HCT116 (cell line): Measurements from ENCODE around the gene ADARB2. TPM values are rescaled to one million over a fixed set of nuclear protein-coding genes. Genes with fewer than 3 reads are reported as not detected.
"Not testable (repeated sequence)": the region's sequence is repeated elsewhere in the genome, so short reads cannot be mapped to it uniquely, and the experiment has no call there.

Experiments used
- ATAC-seq: fragments of 200-7000 bp; cut with Tn5 transposase; 2 replicates; pipeline ENCODE4 v1.9.1; 2020; ENCODE audit warnings: mild to moderate bottlenecking, moderate library complexity
- BruUV-seq: library from RNA; stranded (reverse); fragments of 400-500 nt; replicated peaks from 2 replicates; lab custom pipeline; 2021; lab: Mats Ljungman, UMichigan
- CTCF ChIA-PET: fragments of 300-600 bp; sonication (Branson Sonifier 250); formaldehyde crosslinking; loops from one replicate; lab custom pipeline; 2021; ENCODE audit warnings: antibody characterized with exemption; lab: Charles Lee
- POLR2A ChIA-PET: fragments of 300-600, 350-600 bp; sonication (Branson Sonifier 250); formaldehyde crosslinking; loops from one replicate; lab custom pipeline; 2021; ENCODE audit warnings: antibody characterized with exemption; lab: Charles Lee
- RAD21 ChIA-PET, 2 experiments: fragments of 300-600 bp; sonication (Branson Sonifier 250); formaldehyde crosslinking; loops; one replicate each; lab custom pipeline; 2023; ENCODE audit warnings: low total read pairs in 2 of 2; ENCODE audit not compliant: uncharacterized antibody in 2 of 2, unreplicated experiment in 2 of 2, low non-redundant PET in 1 of 2; lab: Charles Lee
- DNase-seq: peaks from one replicate; pipeline ENCODE4 v3.0.0-alpha.2; 2010; ENCODE audit warnings: low read depth, low spot score
- H2AFZ ChIP-seq: fragments of 200-600 bp; shearing (Covaris generic), sonication (generic); 2 replicates; pipeline ENCODE4 v1.6.1; 2017; ENCODE audit warnings: low read depth, mixed run types, mixed read lengths, antibody characterized with exemption, low read length; ENCODE audit not compliant: poor library complexity, severe bottlenecking
- H3K27ac ChIP-seq: 2 replicates; pipeline ENCODE4 v1.5.1; 2012; ENCODE audit warnings: low read depth, low read length
- H3K27me3 ChIP-seq: fragments of 200-600 bp; sonication (generic); 2 replicates; pipeline ENCODE4 v1.6.1; 2016; ENCODE audit warnings: mixed run types, low read length, mixed read lengths; ENCODE audit not compliant: insufficient read depth
- H3K36me3 ChIP-seq, 2 experiments: fragments of 200-500 bp in 1 of 2; fragments of 200-600 bp in 1 of 2; sonication (Bioruptor generic) in 1 of 2; sonication (generic) in 1 of 2; 2 replicates each; pipeline versions ENCODE4 v1.5.1 to v1.6.1; 2014 to 2016; ENCODE audit warnings: low read length in 2 of 2, inconsistent platforms in 1 of 2, mixed read lengths in 1 of 2, mixed run types in 1 of 2; ENCODE audit not compliant: insufficient read depth in 2 of 2, control insufficient read depth in 1 of 2
- H3K4me1 ChIP-seq, 2 experiments: fragments of 200-600 bp in 1 of 2; sonication (generic) in 1 of 2; 2 replicates each; pipeline versions ENCODE4 v1.5.1 to v1.6.1; 2012 to 2017; ENCODE audit warnings: low read length in 2 of 2, inconsistent platforms in 1 of 2, mild to moderate bottlenecking in 1 of 2, mixed read lengths in 1 of 2, mixed run types in 1 of 2, moderate library complexity in 1 of 2; ENCODE audit not compliant: insufficient read depth in 2 of 2, control insufficient read depth in 1 of 2
- H3K4me2 ChIP-seq: fragments of 200-600 bp; sonication (generic); 2 replicates; pipeline ENCODE4 v1.6.1; 2017; ENCODE audit warnings: mixed run types, low read length, mixed read lengths
- H3K4me3 ChIP-seq, 2 experiments: fragments of 200-600 bp in 1 of 2; sonication (generic) in 1 of 2; replicated peaks in 1 of 2; 2 replicates each; pipeline ENCODE4 v1.5.1; 2011 to 2016; ENCODE audit warnings: low read length in 2 of 2, control low read depth in 1 of 2, low read depth in 1 of 2, mild to moderate bottlenecking in 1 of 2, mixed read lengths in 1 of 2, mixed run types in 1 of 2
- H3K79me2 ChIP-seq: fragments of 200-600 bp; sonication (generic); 2 replicates; pipeline ENCODE4 v1.6.1; 2017; ENCODE audit warnings: mild to moderate bottlenecking, mixed run types, low read length, moderate library complexity, mixed read lengths; ENCODE audit not compliant: insufficient read depth
- H3K9ac ChIP-seq: fragments of 200-600 bp; sonication (generic); 2 replicates; pipeline ENCODE4 v1.6.1; 2016; ENCODE audit warnings: low read length, mixed read lengths
- H3K9me2 ChIP-seq: fragments of 200-600 bp; sonication (generic), shearing (Covaris generic); 2 replicates; pipeline ENCODE4 v1.6.1; 2017; ENCODE audit warnings: mixed run types, mild to moderate bottlenecking, moderate library complexity; ENCODE audit not compliant: insufficient read depth
- H3K9me3 ChIP-seq, 2 experiments: fragments of 200-500 bp in 1 of 2; fragments of 200-600 bp in 1 of 2; sonication (Bioruptor generic) in 1 of 2; sonication (generic) in 1 of 2; 2 replicates each; pipeline ENCODE4 v1.6.1; 2014 to 2017; ENCODE audit warnings: low read length in 2 of 2, mixed read lengths in 2 of 2, inconsistent platforms in 1 of 2, low read depth in 1 of 2, mild to moderate bottlenecking in 1 of 2, mixed run types in 1 of 2, moderate library complexity in 1 of 2; ENCODE audit not compliant: control insufficient read depth in 1 of 2, insufficient read depth in 1 of 2
- H4K20me1 ChIP-seq: fragments of 200-600 bp; sonication (generic), shearing (Covaris generic); 2 replicates; pipeline ENCODE4 v1.6.1; 2017; ENCODE audit warnings: mixed run types, mild to moderate bottlenecking, moderate library complexity; ENCODE audit not compliant: insufficient read depth
- CEBPB ChIP-seq: IDR thresholded peaks from 2 replicates; pipeline ENCODE4 v1.6.1; 2012; ENCODE audit warnings: low read depth
- CTCF ChIP-seq, 3 experiments: fragments of 200-600 bp in 1 of 3; sonication (generic) in 1 of 3; IDR thresholded peaks in 2 of 3; conservative IDR thresholded peaks in 1 of 3; 2 replicates each; pipeline ENCODE4 v1.5.1; 2012 to 2017; ENCODE audit warnings: low read depth in 2 of 3, low read length in 2 of 3, antibody characterized with exemption in 1 of 3, borderline replicate concordance in 1 of 3, control low read depth in 1 of 3, mild to moderate bottlenecking in 1 of 3, mixed read lengths in 1 of 3, mixed run types in 1 of 3, moderate library complexity in 1 of 3; ENCODE audit not compliant: insufficient read depth in 1 of 3
- MAX ChIP-seq: IDR thresholded peaks from 2 replicates; pipeline ENCODE4 v1.6.1; 2012
- RAD21 ChIP-seq: IDR thresholded peaks from 2 replicates; pipeline ENCODE4 v1.6.1; 2012; ENCODE audit warnings: low read depth, mild to moderate bottlenecking
- SRF ChIP-seq: IDR thresholded peaks from 2 replicates; pipeline ENCODE4 v1.6.1; 2012; ENCODE audit warnings: low read depth
- ZNF274 ChIP-seq: fragments of 200-500 bp; sonication (Bioruptor generic); IDR thresholded peaks from 2 replicates; pipeline ENCODE4 v1.6.1; 2014; ENCODE audit warnings: mild to moderate bottlenecking, low read depth, low read length, inconsistent platforms
- intact Hi-C: fragments of 100-400 bp; cut with micrococcal nuclease; formaldehyde crosslinking; loops from 2 replicates; pipeline ENCODE4 v1.10.0; 2022
- total RNA-seq: library from RNA; stranded (reverse); gene quantifications from one replicate; pipeline ENCODE4 v1.2.1, GENCODE V29; 2021; ENCODE audit not compliant: unreplicated experiment
- TF ChIP-seq, protein P1 (sequence below): IDR thresholded peaks from 2 replicates; pipeline ENCODE4 v1.6.1; 2012

The ADARB2 gene
- total RNA-seq, 1 experiment from 2014 or later: not detected

DNA sequence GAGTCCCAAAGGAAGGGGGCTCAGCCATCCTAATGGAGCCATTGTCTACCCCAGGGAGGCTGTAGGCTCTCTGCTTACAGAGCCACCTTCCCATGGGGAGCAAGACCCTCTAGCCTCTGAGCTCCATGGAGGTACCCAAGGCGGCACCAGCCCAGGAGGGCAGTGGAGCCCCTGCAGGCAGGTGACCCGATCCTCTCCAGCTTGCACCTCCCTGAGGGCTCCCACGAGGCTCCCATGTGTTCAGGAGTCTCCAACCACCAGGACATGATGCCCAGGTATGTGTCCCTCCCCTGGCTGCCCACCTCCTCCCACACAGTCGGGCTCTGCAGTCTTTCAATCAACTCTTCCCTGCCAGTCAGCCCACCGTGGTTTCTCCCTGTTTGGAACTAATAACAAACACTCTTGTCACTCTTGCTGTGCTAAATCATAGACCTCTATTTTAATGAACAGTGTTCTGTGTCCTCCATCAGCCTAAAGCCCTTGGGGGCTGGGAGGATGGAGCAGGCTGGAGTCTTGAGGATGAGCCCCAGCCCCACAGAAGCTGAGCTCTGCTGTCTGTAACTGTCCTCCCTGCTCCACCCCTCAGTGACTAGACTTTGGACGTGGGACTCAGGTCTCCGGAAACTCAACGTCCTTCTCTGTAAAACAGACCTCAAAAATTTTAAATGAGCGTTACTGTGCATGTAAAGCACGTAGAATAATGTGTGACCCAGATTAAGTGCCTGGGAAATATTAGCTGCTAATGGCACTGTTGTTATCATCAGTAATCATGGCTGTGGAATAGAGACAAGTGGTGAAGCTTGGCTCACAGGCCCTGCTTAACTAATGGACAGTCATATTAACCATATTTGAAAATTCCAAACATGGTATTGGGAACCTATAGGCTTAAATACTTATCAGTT, 382.3 kb downstream of the ADARB2 start (continued):
- TF ChIP-seq CTCF (IDR thresholded peaks at IDR 0.05 in 2 of 3, conservative IDR thresholded peaks at IDR 0.05 in 1 of 3; ENCODE audit: borderline replicate concordance in 1 of 3, insufficient read depth in 1 of 3, low read depth in 2 of 3, low read length in 2 of 3) (no peak), ZNF274 (no peak), SRF (no peak), CEBPB (no peak), RAD21 (no peak), MAX (no peak)
- TF ChIP-seq, protein P1, sequence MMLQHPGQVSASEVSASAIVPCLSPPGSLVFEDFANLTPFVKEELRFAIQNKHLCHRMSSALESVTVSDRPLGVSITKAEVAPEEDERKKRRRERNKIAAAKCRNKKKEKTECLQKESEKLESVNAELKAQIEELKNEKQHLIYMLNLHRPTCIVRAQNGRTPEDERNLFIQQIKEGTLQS: no peak

GRCh38 chr10:1352296-1352695, 385.0 kb downstream of the ADARB2 start:
- POLR2A ChIA-PET, CTCF ChIA-PET, H3K9me2 ChIP-seq, H3K9me3 ChIP-seq, H3K27ac ChIP-seq, H3K36me3 ChIP-seq, H3K4me3 ChIP-seq, H3K4me2 ChIP-seq, H3K9ac ChIP-seq, H3K79me2 ChIP-seq, H4K20me1 ChIP-seq, BruUV-seq, RAD21 ChIA-PET, H3K4me1 ChIP-seq, DNase-seq, intact Hi-C loops, H2AFZ ChIP-seq, ATAC-seq: not testable (repeated sequence)
- peaks cover 19% of the 10 kb centered on the region for H3K27me3 ChIP-seq
